OCI-LY1 (cell line): ENCODE results near the gene TCP11.

Source experiments
- H2AFZ ChIP-seq: fragments of 200-600 bp; sonication (generic), shearing (Covaris generic); 2 replicates; pipeline ENCODE4 v1.6.0; 2014; ENCODE audit warnings: antibody characterized with exemption, mild to moderate bottlenecking, low read length
- H3F3A ChIP-seq: fragments of 200-600 bp; sonication (generic), shearing (Covaris generic); 2 replicates; pipeline ENCODE4 v1.6.0; 2014; ENCODE audit warnings: mild to moderate bottlenecking, antibody characterized with exemption, low read length, moderate library complexity; ENCODE audit not compliant: insufficient read depth
- H3K27ac ChIP-seq: fragments of 200-600 bp; sonication (generic); 2 replicates; pipeline ENCODE4 v1.5.1; 2014; ENCODE audit warnings: low read length, mixed run types, mild to moderate bottlenecking, low read depth; ENCODE audit not compliant: poor library complexity, severe bottlenecking
- H3K27me3 ChIP-seq: fragments of 200-600 bp; sonication (generic); 2 replicates; pipeline ENCODE4 v1.6.0; 2014; ENCODE audit warnings: antibody characterized with exemption, mild to moderate bottlenecking, low read length, moderate library complexity; ENCODE audit not compliant: insufficient read depth
- H3K36me3 ChIP-seq: fragments of 200-600 bp; sonication (generic); 2 replicates; pipeline ENCODE4 v1.6.1; 2014; ENCODE audit warnings: mild to moderate bottlenecking, antibody characterized with exemption, low read length, moderate library complexity, mixed read lengths; ENCODE audit not compliant: insufficient read depth
- H3K4me1 ChIP-seq: fragments of 200-600 bp; sonication (generic); 2 replicates; pipeline ENCODE4 v1.5.1; 2014; ENCODE audit warnings: mild to moderate bottlenecking, low read length, moderate library complexity; ENCODE audit not compliant: insufficient read depth, severe bottlenecking
- H3K4me2 ChIP-seq: fragments of 200-600 bp; sonication (generic), shearing (Covaris generic); 2 replicates; pipeline ENCODE4 v1.6.1; 2014; ENCODE audit warnings: low read length
- H3K4me3 ChIP-seq: fragments of 200-600 bp; sonication (generic); 2 replicates; pipeline ENCODE4 v1.5.1; 2014; ENCODE audit warnings: low read length, low read depth, mild to moderate bottlenecking, mixed read lengths; ENCODE audit not compliant: poor library complexity, severe bottlenecking
- H3K79me2 ChIP-seq: fragments of 200-600 bp; shearing (Covaris generic); 2 replicates; pipeline ENCODE4 v1.6.1; 2016; ENCODE audit warnings: mixed run types, low read length, mixed read lengths; ENCODE audit not compliant: insufficient read depth
- H3K9ac ChIP-seq: fragments of 200-600 bp; sonication (generic), shearing (Covaris generic); 2 replicates; pipeline ENCODE4 v1.6.1; 2014; ENCODE audit warnings: mild to moderate bottlenecking, low read length, mixed read lengths
- H3K9me2 ChIP-seq: fragments of 200-600 bp; sonication (generic), shearing (Covaris generic); 2 replicates; pipeline ENCODE4 v1.6.1; 2014; ENCODE audit warnings: low read depth, mild to moderate bottlenecking, low read length, mixed read lengths
- H3K9me3 ChIP-seq: fragments of 200-600 bp; shearing (Covaris generic); 2 replicates; pipeline ENCODE4 v1.6.1; 2014; ENCODE audit warnings: low read length, mixed read lengths
- H4K20me1 ChIP-seq: fragments of 200-600 bp; sonication (generic), shearing (Covaris generic); 2 replicates; pipeline ENCODE4 v1.6.0; 2016; ENCODE audit warnings: mild to moderate bottlenecking, low read length; ENCODE audit not compliant: insufficient read depth
- CTCF ChIP-seq: fragments of 200-600 bp; sonication (generic), shearing (Covaris generic); IDR thresholded peaks from 2 replicates; pipeline ENCODE4 v1.5.1; 2017; ENCODE audit warnings: mild to moderate bottlenecking, antibody characterized with exemption, low read length, moderate library complexity, mixed read lengths
- EZH2 ChIP-seq: fragments of 200-600 bp; sonication (generic), shearing (Covaris generic); IDR thresholded peaks from 2 replicates; pipeline ENCODE4 v1.8.0; 2017; ENCODE audit warnings: borderline replicate concordance, mixed run types, mild to moderate bottlenecking, antibody characterized with exemption, low read length, moderate library complexity, mixed read lengths

TCP11 gene

GRCh38 chr6:35184580-35185301, 43.6 kb upstream of the TCP11 start:
- Histone ChIP-seq H3K9me3 (no peaks in the 10 kb centered on the region), H3F3A (no peaks in the 10 kb centered on the region), H3K27me3 (no peaks in the 10 kb centered on the region), H3K36me3 (no peaks in the 10 kb centered on the region), H3K9ac (no peak overlapping the region), H3K4me3 (no peak overlapping the region), H3K27ac (no peak overlapping the region), H4K20me1 (no peaks in the 10 kb centered on the region), H2AFZ (no peak overlapping the region), H3K4me1 (no peaks in the 10 kb centered on the region), H3K79me2 (no peaks in the 10 kb centered on the region), H3K9me2 (no peaks in the 10 kb centered on the region), H3K4me2 (no peak overlapping the region)
- TF ChIP-seq CTCF: no peak
- TF ChIP-seq EZH2: no peak

- no peak overlapping the region for H3K27ac ChIP-seq
- H3K79me2 ChIP-seq: no peaks in the 10 kb centered on the region
- H3K36me3 ChIP-seq: no peaks in the 10 kb centered on the region
- H3K9me3 ChIP-seq: no peaks in the 10 kb centered on the region
- H3K27me3 ChIP-seq: no peaks in the 10 kb centered on the region
- no peaks in the 10 kb centered on the region for H3K4me1 ChIP-seq
- H3K4me3 ChIP-seq: no peak overlapping the region
- no peaks in the 10 kb centered on the region for H4K20me1 ChIP-seq
- TF ChIP-seq EZH2 (no peak), CTCF (no peak)
- no peaks in the 10 kb centered on the region for H3F3A ChIP-seq
- no peak overlapping the region for H3K4me2 ChIP-seq
- H3K9me2 ChIP-seq: no peaks in the 10 kb centered on the region
- H3K9ac ChIP-seq: no peak overlapping the region
- H2AFZ ChIP-seq: no peak overlapping the region
Measured at GRCh38 chr6:35183935-35184334, 42.8 kb upstream of the TCP11 start.

GRCh38 chr6:35183281-35183680, 42.1 kb upstream of the TCP11 start:
- no peak overlapping the region for H3K27ac ChIP-seq
- H3K4me3 ChIP-seq: no peak overlapping the region
- TF ChIP-seq EZH2 (no peak), CTCF (no peak)
- no peaks in the 10 kb centered on the region for H3K9me2 ChIP-seq
- no peaks in the 10 kb centered on the region for H3K4me1 ChIP-seq
- H4K20me1 ChIP-seq: no peaks in the 10 kb centered on the region
- no peaks in the 10 kb centered on the region for H3K79me2 ChIP-seq
- no peak overlapping the region for H2AFZ ChIP-seq
- no peaks in the 10 kb centered on the region for H3K27me3 ChIP-seq
- no peak overlapping the region for H3K9ac ChIP-seq
- no peaks in the 10 kb centered on the region for H3F3A ChIP-seq
- H3K9me3 ChIP-seq: no peaks in the 10 kb centered on the region
- no peaks in the 10 kb centered on the region for H3K36me3 ChIP-seq
- no peak overlapping the region for H3K4me2 ChIP-seq
